ENCODE results near the gene NCOA6. TPM values are rescaled to one million over a fixed set of nuclear protein-coding genes. Genes with fewer than 3 reads are reported as not detected.

Gene NCOA6
- total and polyA plus RNA-seq, 2 donors (not counting 1 experiment from before 2014, with no cell fraction given) = 16.0 to 31.9 TPM

DNA sequence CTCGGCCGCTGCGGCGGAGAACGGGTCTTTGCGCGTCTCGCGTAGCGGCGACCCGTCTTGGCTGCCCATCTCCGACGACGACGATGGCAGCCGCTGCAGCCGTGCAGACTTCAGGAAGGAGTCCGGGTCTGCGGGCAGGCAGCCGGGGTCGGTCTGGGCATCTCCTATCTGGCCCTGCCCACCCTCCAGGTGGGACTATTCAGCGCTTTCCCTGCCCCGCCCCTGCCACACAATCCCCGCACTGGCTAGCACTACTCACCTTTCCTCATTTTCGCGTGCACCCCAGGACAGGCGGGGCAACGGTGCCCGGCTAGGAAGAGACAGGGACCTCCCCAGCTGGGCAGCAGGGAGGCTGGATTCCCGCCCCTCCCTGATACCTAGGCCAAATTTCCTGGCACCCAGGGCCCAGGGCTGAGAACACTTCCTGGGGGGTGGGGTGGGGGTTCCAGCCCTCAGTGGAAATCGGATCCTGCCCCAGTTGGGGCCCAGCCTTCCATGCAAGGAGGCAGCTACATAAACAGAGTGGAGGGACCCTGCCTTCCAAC is 38.0 kb upstream of the NCOA6 start:
- intact Hi-C loops (cut with micrococcal nuclease) = no loop called here
- POLR2A ChIA-PET = no interaction called here
- CTCF ChIA-PET = interaction anchor here (0.5 to 1.4 kb wide), 2 partner anchors 11 to 1970 kb away, joined by 3 read pairs; no protein-coding TSS in a partner anchor

DNA sequence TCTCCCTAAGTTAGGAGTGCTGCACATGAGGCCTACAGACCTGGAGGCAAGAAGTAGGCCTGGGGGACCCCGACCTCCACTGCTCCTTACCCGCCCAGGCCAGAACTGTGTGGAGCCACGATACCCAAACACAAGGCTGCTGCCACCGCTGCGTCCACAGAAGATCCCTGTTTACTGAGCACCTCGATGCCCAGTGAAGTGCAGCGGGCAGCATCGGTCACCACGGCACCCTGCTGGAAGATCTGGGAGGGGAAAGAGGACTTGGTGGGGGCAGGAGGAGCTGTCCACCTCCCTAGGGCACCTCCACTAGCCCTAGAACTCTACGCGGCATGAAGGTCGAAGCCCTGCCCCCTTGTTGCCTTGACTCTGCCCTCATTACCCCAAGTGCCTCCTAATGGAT is 37.3 kb upstream of the NCOA6 start:
- POLR2A ChIA-PET = no interaction called here
- H3K4me3 Mint-ChIP-seq = no peak overlapping the region
- 95% methylated on average over 11 of the region's 12 CpGs for whole genome bisulfite sequencing (ENCODE audit: insufficient coverage)

More for the DNA sequence above, 38.0 kb upstream of the NCOA6 start:
- Histone ChIP-seq H3K27ac (ENCODE audit: low read length in 2 of 2) (no peak overlapping the region), H3K9ac (ENCODE audit: low read length) (no peak overlapping the region), H3K79me2 (ENCODE audit: control insufficient read depth, insufficient read depth, low read length) (no peaks in the 10 kb centered on the region), H2AFZ (ENCODE audit: insufficient read depth, low read depth, low read length, poor library complexity, severe bottlenecking) (no peak overlapping the region), H3K4me1 (ENCODE audit: control insufficient read depth in 2 of 2, insufficient read depth in 2 of 2, low read length in 2 of 2) (no peaks in the 10 kb centered on the region), H3K4me3 (ENCODE audit: control extremely low read depth in 1 of 5, extremely low read depth in 1 of 5, insufficient read depth in 1 of 5, low read depth in 2 of 5, low read length in 4 of 5) (no peak overlapping the region), H4K20me1 (ENCODE audit: control insufficient read depth, insufficient read depth, low read length, poor library complexity, severe bottlenecking) (no peaks in the 10 kb centered on the region), H3K36me3 (replicated peaks in 1 of 2; ENCODE audit: control extremely low read depth in 1 of 2, control insufficient read depth in 1 of 2, extremely low read depth in 1 of 2, insufficient read depth in 2 of 2, low read length in 1 of 2) (no peaks in the 10 kb centered on the region), H3K27me3 (replicated peaks in 1 of 4; ENCODE audit: control extremely low read depth in 1 of 4, control insufficient read depth in 3 of 4, insufficient read depth in 4 of 4, low read length in 3 of 4) (no peaks in the 10 kb centered on the region), H3K9me3 (ENCODE audit: control extremely low read depth in 1 of 3, control insufficient read depth in 2 of 3, insufficient read depth in 1 of 3, low read length in 2 of 3) (no peaks in the 10 kb centered on the region), H3K4me2 (replicated peaks; ENCODE audit: low read depth, low read length, poor library complexity, severe bottlenecking) (no peak overlapping the region)
- no peak overlapping the region for H3K27ac Mint-ChIP-seq
- DNase-seq (no peak), ATAC-seq (ENCODE audit: low read depth) (no peak)
- WGBS (ENCODE audit: insufficient coverage) = 97% methylated on average over 27 of the region's 32 CpGs
- no peak for TF ChIP-seq EZH2 (IDR thresholded peaks at IDR 0.05; ENCODE audit: borderline replicate concordance, insufficient read depth, low read depth, low read length, poor library complexity, severe bottlenecking)
- TF ChIP-seq, protein P1, sequence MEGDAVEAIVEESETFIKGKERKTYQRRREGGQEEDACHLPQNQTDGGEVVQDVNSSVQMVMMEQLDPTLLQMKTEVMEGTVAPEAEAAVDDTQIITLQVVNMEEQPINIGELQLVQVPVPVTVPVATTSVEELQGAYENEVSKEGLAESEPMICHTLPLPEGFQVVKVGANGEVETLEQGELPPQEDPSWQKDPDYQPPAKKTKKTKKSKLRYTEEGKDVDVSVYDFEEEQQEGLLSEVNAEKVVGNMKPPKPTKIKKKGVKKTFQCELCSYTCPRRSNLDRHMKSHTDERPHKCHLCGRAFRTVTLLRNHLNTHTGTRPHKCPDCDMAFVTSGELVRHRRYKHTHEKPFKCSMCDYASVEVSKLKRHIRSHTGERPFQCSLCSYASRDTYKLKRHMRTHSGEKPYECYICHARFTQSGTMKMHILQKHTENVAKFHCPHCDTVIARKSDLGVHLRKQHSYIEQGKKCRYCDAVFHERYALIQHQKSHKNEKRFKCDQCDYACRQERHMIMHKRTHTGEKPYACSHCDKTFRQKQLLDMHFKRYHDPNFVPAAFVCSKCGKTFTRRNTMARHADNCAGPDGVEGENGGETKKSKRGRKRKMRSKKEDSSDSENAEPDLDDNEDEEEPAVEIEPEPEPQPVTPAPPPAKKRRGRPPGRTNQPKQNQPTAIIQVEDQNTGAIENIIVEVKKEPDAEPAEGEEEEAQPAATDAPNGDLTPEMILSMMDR (IDR thresholded peaks at IDR 0.05) = no peak
- H3K27me3 Mint-ChIP-seq = no peaks in the 10 kb centered on the region
- H3K4me3 Mint-ChIP-seq = no peak overlapping the region
- no peaks in the 10 kb centered on the region for H3K4me1 Mint-ChIP-seq
- H3K9me3 Mint-ChIP-seq (ENCODE audit: insufficient read depth) = no peaks in the 10 kb centered on the region

More for the DNA sequence above, 37.3 kb upstream of the NCOA6 start:
- intact Hi-C loops (cut with micrococcal nuclease) = no loop called here
- no peaks in the 10 kb centered on the region for H4K20me1 ChIP-seq (ENCODE audit: control insufficient read depth, insufficient read depth, low read length, poor library complexity, severe bottlenecking)
- no peak overlapping the region for H3K4me3 ChIP-seq (ENCODE audit: control extremely low read depth in 1 of 5, extremely low read depth in 1 of 5, insufficient read depth in 1 of 5, low read depth in 2 of 5, low read length in 4 of 5)
- DNase-seq (no peak), ATAC-seq (ENCODE audit: low read depth) (no peak)
- no peaks in the 10 kb centered on the region for H3K4me1 Mint-ChIP-seq
- no peaks in the 10 kb centered on the region for H3K9me3 ChIP-seq (ENCODE audit: control extremely low read depth in 1 of 3, control insufficient read depth in 2 of 3, insufficient read depth in 1 of 3, low read length in 2 of 3)
- no peaks in the 10 kb centered on the region for H3K36me3 ChIP-seq (replicated peaks in 1 of 2; ENCODE audit: control extremely low read depth in 1 of 2, control insufficient read depth in 1 of 2, extremely low read depth in 1 of 2, insufficient read depth in 2 of 2, low read length in 1 of 2)
- H3K9me3 Mint-ChIP-seq (ENCODE audit: insufficient read depth) = no peaks in the 10 kb centered on the region
- H3K27ac Mint-ChIP-seq = no peak overlapping the region
- H3K4me2 ChIP-seq (replicated peaks; ENCODE audit: low read depth, low read length, poor library complexity, severe bottlenecking) = no peak overlapping the region
- H3K27me3 ChIP-seq (replicated peaks in 1 of 4; ENCODE audit: control extremely low read depth in 1 of 4, control insufficient read depth in 3 of 4, insufficient read depth in 4 of 4, low read length in 3 of 4) = no peaks in the 10 kb centered on the region
- no peak overlapping the region for H3K9ac ChIP-seq (ENCODE audit: low read length)
- H3K27me3 Mint-ChIP-seq = no peaks in the 10 kb centered on the region
- CTCF ChIA-PET = interaction anchor here (1.9 kb wide), 1 partner anchor 11 kb away, joined by 6 read pairs; the partner anchor contains the start of gene GGT7
- H3K79me2 ChIP-seq (ENCODE audit: control insufficient read depth, insufficient read depth, low read length) = no peaks in the 10 kb centered on the region
- no peak overlapping the region for H2AFZ ChIP-seq (ENCODE audit: insufficient read depth, low read depth, low read length, poor library complexity, severe bottlenecking)
- TF ChIP-seq, protein P1 (IDR thresholded peaks at IDR 0.05) = no peak
- no peak for TF ChIP-seq EZH2 (IDR thresholded peaks at IDR 0.05; ENCODE audit: borderline replicate concordance, insufficient read depth, low read depth, low read length, poor library complexity, severe bottlenecking)
- no peak overlapping the region for H3K27ac ChIP-seq (ENCODE audit: low read length in 2 of 2)
- no peaks in the 10 kb centered on the region for H3K4me1 ChIP-seq (ENCODE audit: control insufficient read depth in 2 of 2, insufficient read depth in 2 of 2, low read length in 2 of 2)

Data from B cell (primary cell).